ENCODE measurements around the gene WDR90. TPM values are rescaled to one million over a fixed set of nuclear protein-coding genes. Genes with fewer than 3 reads are reported as not detected.

The WDR90 gene
- polyA plus RNA-seq, 3 donors = 0.13 to 16.5 (median 1.1) TPM

- Histone ChIP-seq H3K27me3 (ENCODE audit: control insufficient read depth in 2 of 2, insufficient read depth in 2 of 2, low read length in 2 of 2) (peaks cover 3 to 18% of the 10 kb centered on the region in 2 donors), H3K4me3 (replicated peaks in 1 of 3; ENCODE audit: low read depth in 2 of 3, low read length in 3 of 3) (no peak overlapping the region), H3K79me2 (ENCODE audit: insufficient read depth, low read length) (peaks cover 20% of the 10 kb centered on the region), H2AFZ (ENCODE audit: insufficient read depth, low read depth, low read length, poor library complexity, severe bottlenecking) (no peak overlapping the region), H3K4me2 (replicated peaks; ENCODE audit: extremely low read depth, low read length, poor library complexity, severe bottlenecking) (no peak overlapping the region), H3K36me3 (replicated peaks in 1 of 2; ENCODE audit: control insufficient read depth in 1 of 2, insufficient read depth in 2 of 2, low read length in 2 of 2) (peaks cover 48 to 50% of the 10 kb centered on the region in 2 donors), H3K9ac (ENCODE audit: insufficient read depth, low read length, poor library complexity, severe bottlenecking) (no peak overlapping the region), H3K9me3 (replicated peaks in 1 of 2; ENCODE audit: control insufficient read depth in 1 of 2, insufficient read depth in 1 of 2, low read length in 2 of 2) (no peaks in the 10 kb centered on the region), H3K4me1 (ENCODE audit: control insufficient read depth in 1 of 2, insufficient read depth in 2 of 2, low read length in 2 of 2) (peaks cover 24 to 31% of the 10 kb centered on the region in 2 donors), H3K27ac (ENCODE audit: low read depth in 1 of 2, low read length in 2 of 2) (no peak overlapping the region), H4K20me1 (ENCODE audit: insufficient read depth, low read length) (peaks cover 60% of the 10 kb centered on the region)
- Mint-ChIP-seq H3K27me3 (ENCODE audit: low read depth in 3 of 3) (peaks cover 15 to 23% (median 17%) of the 10 kb centered on the region in 3 donors), H3K27ac (no peak overlapping the region), H3K36me3 (peaks cover 30 to 47% of the 10 kb centered on the region in 2 donors), H3K4me3 (no peak overlapping the region), H3K9me3 (peaks cover 0 to 5% (median 0%) of the 10 kb centered on the region in 7 donors), H3K4me1 (peaks cover 17% of the 10 kb centered on the region)
- DNase-seq = no peak
- TF ChIP-seq CTCF (IDR thresholded peaks at IDR 0.05) = no peak
- intact Hi-C loops (cut with micrococcal nuclease) = no loop called here
- WGBS (ENCODE audit: insufficient coverage) = 94% methylated on average over 27 of the region's 40 CpGs
Observed at GRCh38 chr16:671353-672131, 22.4 kb downstream of the WDR90 start.

DNA sequence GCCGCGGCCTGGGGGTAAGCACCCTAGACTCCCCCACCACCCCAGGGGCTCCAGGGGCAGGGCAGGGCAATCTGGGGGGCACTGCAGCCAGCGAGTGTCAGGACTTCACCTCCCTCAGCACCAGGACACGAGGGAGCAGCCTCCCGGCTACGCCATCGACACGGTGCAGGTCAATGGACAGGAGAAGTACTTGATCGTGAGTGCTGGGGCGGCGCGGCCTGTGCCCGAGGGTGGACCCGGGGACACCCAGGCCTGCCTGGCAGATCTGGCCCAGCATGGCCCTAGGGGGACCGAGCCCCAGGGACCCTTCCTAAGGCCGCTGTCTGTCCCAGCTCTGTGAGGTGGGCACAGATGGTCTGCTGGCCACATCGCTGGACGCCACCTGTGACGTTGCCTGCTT lies 23.2 kb downstream of the WDR90 start:
- DNase-seq = no peak
- Histone ChIP-seq H2AFZ (ENCODE audit: insufficient read depth, low read depth, low read length, poor library complexity, severe bottlenecking) (no peak overlapping the region), H3K9me3 (replicated peaks in 1 of 2; ENCODE audit: control insufficient read depth in 1 of 2, insufficient read depth in 1 of 2, low read length in 2 of 2) (no peaks in the 10 kb centered on the region), H3K4me3 (replicated peaks in 1 of 3; ENCODE audit: low read depth in 2 of 3, low read length in 3 of 3) (no peak overlapping the region), H3K27ac (ENCODE audit: low read depth in 1 of 2, low read length in 2 of 2) (no peak overlapping the region), H4K20me1 (ENCODE audit: insufficient read depth, low read length) (peaks cover 60% of the 10 kb centered on the region), H3K4me1 (ENCODE audit: control insufficient read depth in 1 of 2, insufficient read depth in 2 of 2, low read length in 2 of 2) (peaks cover 22 to 29% of the 10 kb centered on the region in 2 donors), H3K4me2 (replicated peaks; ENCODE audit: extremely low read depth, low read length, poor library complexity, severe bottlenecking) (no peak overlapping the region), H3K27me3 (ENCODE audit: control insufficient read depth in 2 of 2, insufficient read depth in 2 of 2, low read length in 2 of 2) (peaks cover 3 to 27% of the 10 kb centered on the region in 2 donors), H3K9ac (ENCODE audit: insufficient read depth, low read length, poor library complexity, severe bottlenecking) (no peak overlapping the region), H3K36me3 (replicated peaks in 1 of 2; ENCODE audit: control insufficient read depth in 1 of 2, insufficient read depth in 2 of 2, low read length in 2 of 2) (peaks cover 48 to 50% of the 10 kb centered on the region in 2 donors), H3K79me2 (ENCODE audit: insufficient read depth, low read length) (peaks cover 20% of the 10 kb centered on the region)
- intact Hi-C loops (cut with micrococcal nuclease) = no loop called here
- Mint-ChIP-seq H3K36me3 (peaks cover 30 to 47% of the 10 kb centered on the region in 2 donors), H3K27ac (no peak overlapping the region), H3K4me3 (no peak overlapping the region), H3K27me3 (ENCODE audit: low read depth in 3 of 3) (peaks cover 20 to 31% (median 23%) of the 10 kb centered on the region in 3 donors), H3K9me3 (peaks cover 0 to 5% (median 0%) of the 10 kb centered on the region in 7 donors), H3K4me1 (peaks cover 17% of the 10 kb centered on the region)
- WGBS (ENCODE audit: insufficient coverage) = over 99% methylated on average over 15 of the region's 19 CpGs
- no peak for TF ChIP-seq CTCF (IDR thresholded peaks at IDR 0.05)
